Tibial nerve (tissue), 4 donors: ENCODE data around the gene HCFC1. TPM values are rescaled to one million over a fixed set of nuclear protein-coding genes. Genes with fewer than 3 reads are reported as not detected.

Source experiments
- DNase-seq, 2 donors: peaks; one replicate each; pipeline ENCODE4 v3.0.0-alpha.2; 2019; ENCODE audit warnings: low spot score in 2 of 2
- H3K27ac ChIP-seq, 4 donors: fragments of 200-600 bp; sonication (generic) in 3 of 4; one replicate each; pipeline ENCODE4 v1.5.1; 2017 to 2019; ENCODE audit warnings: mild to moderate bottlenecking in 1 of 4
- H3K27me3 ChIP-seq, 2 donors: fragments of 200-600 bp; sonication (generic) in 1 of 2; one replicate each; pipeline versions ENCODE4 v1.5.1 to v1.6.0; 2017 to 2019
- H3K36me3 ChIP-seq, 3 donors: fragments of 200-600 bp; sonication (generic); one replicate each; pipeline ENCODE4 v1.5.1; 2018 to 2019
- H3K4me1 ChIP-seq, 4 donors: fragments of 200-600 bp; sonication (generic) in 3 of 4; one replicate each; pipeline ENCODE4 v1.5.1; 2017 to 2019
- H3K4me3 ChIP-seq, 4 donors: fragments of 200-600 bp; sonication (generic) in 3 of 4; one replicate each; pipeline ENCODE4 v1.5.1; 2017 to 2019; ENCODE audit warnings: mild to moderate bottlenecking in 1 of 4, moderate library complexity in 1 of 4
- H3K9me3 ChIP-seq, 4 donors: fragments of 200-600 bp; sonication (generic) in 3 of 4; one replicate each; pipeline ENCODE4 v1.5.1; 2017 to 2019
- EP300 ChIP-seq, 2 donors: sonication (generic); formaldehyde crosslinking; IDR thresholded peaks; one replicate each; pipeline ENCODE4 v1.6.1; 2017; ENCODE audit warnings: antibody characterized with exemption in 2 of 2, mild to moderate bottlenecking in 1 of 2
- POLR2A ChIP-seq, 2 donors: fragments of 450-650 bp; IDR thresholded peaks; one replicate each; pipeline ENCODE4 v1.6.1; 2017; ENCODE audit warnings: antibody characterized with exemption in 2 of 2, mild to moderate bottlenecking in 2 of 2, moderate library complexity in 2 of 2
- WGBS, 2 donors: methylation state at CpG; one replicate each; pipeline ENCODE4 v1.1.5; 2018; 5-methylcytosine and 5-hydroxymethylcytosine counted together
- total RNA-seq, 4 donors: library from RNA; depleted of rRNA; stranded (reverse); fragments of >200 nt; gene quantifications; one replicate each; pipeline ENCODE4 v1.1.0, GENCODE V29; 2016
- TF ChIP-seq, protein P1 (sequence below), 5 experiments: fragments of 200-600 bp in 3 of 5; fragments of 450-650 bp in 2 of 5; sonication (generic) in 3 of 5; IDR thresholded peaks; one replicate each; pipeline ENCODE4 v1.5.1; 2016 to 2019; ENCODE audit warnings: antibody characterized with exemption in 5 of 5, mild to moderate bottlenecking in 3 of 5, moderate library complexity in 2 of 5

HCFC1 gene
- total RNA-seq, 4 donors from 2014 or later, result 42.6 to 52.2 (median 48.9) TPM

DNA sequence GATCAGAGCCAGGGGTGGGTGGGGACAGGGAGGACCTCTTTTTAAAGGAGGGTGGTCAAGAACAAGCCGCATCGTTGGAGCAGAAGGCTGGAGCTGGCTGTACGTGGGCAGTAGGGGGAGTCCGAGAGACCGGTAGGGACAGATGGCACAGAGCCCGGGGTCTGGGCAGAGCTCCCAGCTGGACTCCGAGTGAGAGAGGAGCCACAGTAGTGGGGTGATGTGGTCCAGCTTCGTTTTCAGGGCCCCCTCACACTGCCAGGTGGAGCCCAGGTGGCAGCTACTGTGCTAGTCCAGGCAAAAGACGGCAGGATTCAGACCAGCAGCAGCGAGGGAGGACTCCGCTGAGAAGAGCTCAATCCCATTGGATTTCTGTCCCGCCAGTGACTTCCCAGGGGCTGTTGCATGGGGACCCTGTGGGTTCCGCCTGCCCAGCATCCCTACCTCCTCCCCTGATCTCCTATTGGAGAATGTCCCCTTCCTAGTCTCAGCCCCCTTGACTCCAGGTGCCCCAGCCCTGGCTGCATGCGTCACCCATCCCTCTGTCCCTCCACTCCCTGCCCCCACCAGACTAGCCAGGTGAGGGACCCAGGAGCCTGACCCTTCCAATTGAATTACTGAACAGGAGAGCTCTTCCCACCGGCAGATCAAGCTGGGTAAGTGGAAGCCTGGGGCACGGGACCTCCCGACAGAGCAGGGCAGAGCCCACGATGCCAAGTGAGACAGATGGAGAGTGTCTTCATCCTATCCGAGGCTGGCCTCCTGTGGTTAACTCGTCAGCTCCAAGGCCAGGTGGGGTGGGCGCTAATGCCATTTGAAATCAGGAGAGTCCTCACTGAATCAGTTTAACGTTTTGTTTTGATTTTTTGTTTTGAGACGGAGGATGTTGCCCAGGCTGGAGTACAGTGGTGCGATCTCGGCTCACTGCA is 48.4 kb downstream of the HCFC1 start:
- Histone ChIP-seq H3K4me3 (no peak overlapping the region), H3K27ac (no peak overlapping the region), H3K27me3 (peaks cover 0 to 22% of the 10 kb centered on the region in 2 donors), H3K9me3 (no peaks in the 10 kb centered on the region), H3K4me1 (peaks cover 0 to 62% (median 16%) of the 10 kb centered on the region in 4 donors), H3K36me3 (no peaks in the 10 kb centered on the region)
- peak; percentile 57 to 74 for DNase-seq
- whole genome bisulfite sequencing, 2 donors, result 52 to 59% methylated on average over 15 to 25 of the region's 25 CpGs
- TF ChIP-seq POLR2A (IDR thresholded peaks at IDR 0.05), result no peak
- no peak for TF ChIP-seq EP300 (IDR thresholded peaks at IDR 0.05)
- TF ChIP-seq, protein P1, sequence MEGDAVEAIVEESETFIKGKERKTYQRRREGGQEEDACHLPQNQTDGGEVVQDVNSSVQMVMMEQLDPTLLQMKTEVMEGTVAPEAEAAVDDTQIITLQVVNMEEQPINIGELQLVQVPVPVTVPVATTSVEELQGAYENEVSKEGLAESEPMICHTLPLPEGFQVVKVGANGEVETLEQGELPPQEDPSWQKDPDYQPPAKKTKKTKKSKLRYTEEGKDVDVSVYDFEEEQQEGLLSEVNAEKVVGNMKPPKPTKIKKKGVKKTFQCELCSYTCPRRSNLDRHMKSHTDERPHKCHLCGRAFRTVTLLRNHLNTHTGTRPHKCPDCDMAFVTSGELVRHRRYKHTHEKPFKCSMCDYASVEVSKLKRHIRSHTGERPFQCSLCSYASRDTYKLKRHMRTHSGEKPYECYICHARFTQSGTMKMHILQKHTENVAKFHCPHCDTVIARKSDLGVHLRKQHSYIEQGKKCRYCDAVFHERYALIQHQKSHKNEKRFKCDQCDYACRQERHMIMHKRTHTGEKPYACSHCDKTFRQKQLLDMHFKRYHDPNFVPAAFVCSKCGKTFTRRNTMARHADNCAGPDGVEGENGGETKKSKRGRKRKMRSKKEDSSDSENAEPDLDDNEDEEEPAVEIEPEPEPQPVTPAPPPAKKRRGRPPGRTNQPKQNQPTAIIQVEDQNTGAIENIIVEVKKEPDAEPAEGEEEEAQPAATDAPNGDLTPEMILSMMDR (IDR thresholded peaks at IDR 0.05), result peak; percentile 22 to 65 (median 45)

DNA sequence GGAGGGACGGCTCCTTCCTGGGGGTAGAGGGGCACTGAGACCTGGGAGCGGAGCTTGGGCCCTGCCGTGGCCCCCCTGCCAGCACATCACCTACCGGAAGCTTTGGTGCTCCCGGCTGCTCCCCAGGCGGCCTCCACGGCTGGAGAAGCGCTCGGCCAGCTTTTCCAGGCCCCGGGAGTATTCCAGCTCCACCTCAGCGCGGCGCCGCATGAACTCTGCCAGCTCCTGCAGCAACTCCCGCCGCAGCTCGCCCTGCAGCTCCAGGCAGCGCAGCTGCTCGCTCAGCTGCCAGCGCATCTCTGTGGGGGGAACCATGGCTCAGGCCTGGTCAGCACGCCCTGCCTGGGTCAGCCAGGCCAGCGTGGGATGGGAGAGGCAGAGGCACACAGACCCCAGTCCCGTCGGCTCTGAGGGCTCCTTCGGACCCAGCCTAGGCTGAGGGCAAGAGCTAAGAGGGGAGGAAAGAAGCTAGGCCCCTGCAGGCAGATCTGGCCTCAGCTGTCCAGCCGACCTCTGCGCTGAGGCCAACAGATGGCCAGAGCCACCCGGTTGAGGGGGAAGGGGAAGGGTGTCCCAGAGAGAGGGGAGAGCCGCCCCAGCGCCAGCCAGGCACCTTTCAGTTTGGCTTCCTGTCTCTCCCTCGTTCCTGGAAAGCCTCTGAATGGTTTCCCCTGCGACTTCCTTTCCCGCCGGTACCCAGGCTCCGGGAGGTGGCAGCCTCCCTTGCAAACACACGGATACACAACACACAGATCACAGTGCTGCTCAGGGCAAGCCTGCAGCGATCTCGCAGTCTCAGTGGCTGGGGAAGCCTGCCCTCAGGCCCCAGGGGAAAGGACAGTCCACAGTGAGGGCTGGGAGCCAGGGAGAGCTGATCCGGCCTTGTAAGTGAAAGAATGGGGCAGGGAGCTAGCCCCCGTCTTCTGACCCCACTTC is 49.8 kb downstream of the HCFC1 start:
- H3K4me3 ChIP-seq, result no peak overlapping the region
- WGBS, 2 donors, result 40 to 69% methylated on average over 3 to 28 of the region's 40 CpGs

DNA sequence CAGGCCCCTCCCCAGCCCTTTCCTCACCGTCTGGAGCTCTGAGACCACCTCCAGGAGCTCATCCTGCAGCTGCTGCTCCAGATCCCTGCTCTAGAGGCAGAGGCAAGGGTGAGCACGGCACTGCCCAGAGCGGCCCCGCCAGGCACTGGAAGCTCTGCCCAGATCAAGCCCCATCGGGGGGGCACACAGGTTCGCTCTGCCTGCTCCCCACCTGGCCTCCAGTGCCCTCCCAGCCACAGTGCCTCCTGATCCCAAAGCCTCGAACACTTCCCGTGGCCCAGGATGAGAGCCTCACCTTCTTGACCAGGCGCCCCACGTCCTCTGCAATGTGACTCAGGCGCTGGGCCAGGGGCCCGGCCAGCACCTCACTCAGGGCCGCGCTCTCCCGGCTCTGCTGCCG is 50.5 kb downstream of the HCFC1 start:
- WGBS, 2 donors, result 73 to 100% methylated on average over 3 to 16 of the region's 16 CpGs
- Histone ChIP-seq H3K27me3 (peaks cover 0 to 15% of the 10 kb centered on the region in 2 donors), H3K9me3 (no peaks in the 10 kb centered on the region), H3K36me3 (no peaks in the 10 kb centered on the region), H3K4me3 (no peak overlapping the region), H3K27ac (no peak overlapping the region), H3K4me1 (peaks cover 0 to 48% (median 8%) of the 10 kb centered on the region in 4 donors)
- TF ChIP-seq, protein P1 (IDR thresholded peaks at IDR 0.05), result no peak
- TF ChIP-seq POLR2A (IDR thresholded peaks at IDR 0.05) (no peak), EP300 (IDR thresholded peaks at IDR 0.05) (no peak)
- no peak for DNase-seq

More for the DNA sequence above, 49.8 kb downstream of the HCFC1 start:
- DNase-seq, result no peak
- Histone ChIP-seq H3K27me3 (peaks cover 0 to 21% of the 10 kb centered on the region in 2 donors), H3K4me1 (peaks cover 0 to 55% (median 10%) of the 10 kb centered on the region in 4 donors), H3K36me3 (no peaks in the 10 kb centered on the region), H3K9me3 (no peaks in the 10 kb centered on the region), H3K27ac (no peak overlapping the region)
- TF ChIP-seq EP300 (IDR thresholded peaks at IDR 0.05) (no peak), POLR2A (IDR thresholded peaks at IDR 0.05) (no peak)
- TF ChIP-seq, protein P1 (IDR thresholded peaks at IDR 0.05), result no peak

DNA sequence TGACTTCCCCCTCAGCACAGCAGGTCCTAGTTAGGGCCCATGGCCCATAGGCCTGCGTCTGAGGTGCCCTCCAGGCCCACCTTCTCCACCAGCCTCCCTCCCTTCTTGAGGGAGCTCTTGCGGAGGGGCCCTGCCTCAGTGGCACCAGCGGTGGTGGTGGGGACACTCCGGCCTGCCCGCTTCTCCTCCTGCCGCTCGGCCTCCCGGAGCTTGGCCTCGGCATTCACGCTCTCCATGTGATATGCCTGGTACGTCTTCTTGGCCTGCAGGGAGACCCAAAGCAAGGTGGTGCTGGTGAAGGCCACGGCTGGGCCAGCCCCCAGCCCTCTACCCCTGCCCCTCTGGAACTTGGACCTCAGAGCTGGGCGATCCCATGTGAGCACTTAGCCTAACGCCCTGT is 51.1 kb downstream of the HCFC1 start:
- Histone ChIP-seq H3K4me1 (peaks cover 0 to 44% (median 8%) of the 10 kb centered on the region in 4 donors), H3K27me3 (peaks cover 0 to 15% of the 10 kb centered on the region in 2 donors), H3K9me3 (no peaks in the 10 kb centered on the region), H3K27ac (no peak overlapping the region), H3K4me3 (no peak overlapping the region), H3K36me3 (no peaks in the 10 kb centered on the region)
- DNase-seq, result no peak
- TF ChIP-seq EP300 (IDR thresholded peaks at IDR 0.05) (no peak), POLR2A (IDR thresholded peaks at IDR 0.05) (no peak)
- TF ChIP-seq, protein P1 (IDR thresholded peaks at IDR 0.05), result no peak
- 94 to 100% methylated on average over 1 to 13 of the region's 14 CpGs for WGBS, 2 donors
